Activated CD8-positive, alpha-beta memory T cell treated with anti-CD3 and anti-CD28 coated beads, Interleukin-2, amount 10 ng/mL, durations not matched to agents 7 days and 5 days (primary cell): ENCODE data around the gene SCYL3. TPM values are rescaled to one million over a fixed set of nuclear protein-coding genes. Genes with fewer than 3 reads are reported as not detected.
"Not testable (repeated sequence)": the region's sequence is repeated elsewhere in the genome, so short reads cannot be mapped to it uniquely, and the experiment has no call there.

Source experiments
- ATAC-seq: fragments of 150-1000 bp; cut with Tn5 transposase; one replicate; pipeline ENCODE4 v1.10.0; 2021; ENCODE audit warnings: moderate library complexity
- CTCF ChIA-PET: fragments of 350-600 bp; sonication (Branson Sonifier 250); formaldehyde crosslinking; loops from one replicate; lab custom pipeline; 2021; ENCODE audit warnings: antibody characterized with exemption; lab: Charles Lee
- DNase-seq: peaks from one replicate; pipeline ENCODE4 v3.0.0-alpha.2; 2020
- H3K27ac Mint-ChIP-seq: one replicate; pipeline ENCODE4 v1.8.0; 2021; ENCODE audit warnings: mild to moderate bottlenecking, mixed read lengths
- H3K27me3 Mint-ChIP-seq: one replicate; pipeline ENCODE4 v1.8.0; 2021; ENCODE audit warnings: mixed read lengths
- H3K36me3 Mint-ChIP-seq: one replicate; pipeline ENCODE4 v1.8.0; 2021; ENCODE audit warnings: mild to moderate bottlenecking, mixed read lengths
- H3K4me1 Mint-ChIP-seq: one replicate; pipeline ENCODE4 v1.8.0; 2021; ENCODE audit warnings: mixed read lengths
- H3K4me3 Mint-ChIP-seq: one replicate; pipeline ENCODE4 v1.8.0; 2021; ENCODE audit warnings: mild to moderate bottlenecking, moderate library complexity, mixed read lengths
- H3K9me3 Mint-ChIP-seq: one replicate; pipeline ENCODE4 v1.8.0; 2022; ENCODE audit warnings: low read depth, mixed read lengths
- total RNA-seq, 2 experiments: library from RNA; stranded (reverse); gene quantifications; one replicate each; pipeline ENCODE4 v1.2.3, GENCODE V29; 2021

SCYL3 gene
- total RNA-seq, 2 experiments from 2014 or later: 13.6 to 14.9 TPM

GRCh38 chr1:169877800-169878491 is 15.8 kb downstream of the SCYL3 start:
- H3K4me3 Mint-ChIP-seq: no peak overlapping the region
- CTCF ChIA-PET: no interaction called here
- DNase-seq (no peak), ATAC-seq (no peak)
- no peak overlapping the region for H3K27ac Mint-ChIP-seq
- H3K27me3 Mint-ChIP-seq: no peaks in the 10 kb centered on the region
- H3K36me3 Mint-ChIP-seq: peaks cover 53% of the 10 kb centered on the region
- H3K4me1 Mint-ChIP-seq: peaks cover 4% of the 10 kb centered on the region
- no peaks in the 10 kb centered on the region for H3K9me3 Mint-ChIP-seq

- no peak for ATAC-seq
Observed at GRCh38 chr1:169874229-169874628, 19.5 kb downstream of the SCYL3 start.

GRCh38 chr1:169873582-169874199 is 20.0 kb downstream of the SCYL3 start:
- Mint-ChIP-seq H3K36me3 (peaks cover 75% of the 10 kb centered on the region), H3K4me3 (no peak overlapping the region), H3K27ac (no peak overlapping the region), H3K9me3 (no peaks in the 10 kb centered on the region), H3K4me1 (peaks cover 4% of the 10 kb centered on the region), H3K27me3 (no peaks in the 10 kb centered on the region)
- no peak for ATAC-seq
- no peak for DNase-seq
- CTCF ChIA-PET: no interaction called here

More at GRCh38 chr1:169874229-169874628, 19.5 kb downstream of the SCYL3 start:
- Mint-ChIP-seq H3K27ac (no peak overlapping the region), H3K4me1 (peaks cover 4% of the 10 kb centered on the region), H3K4me3 (no peak overlapping the region), H3K36me3 (peaks cover 71% of the 10 kb centered on the region), H3K27me3 (no peaks in the 10 kb centered on the region), H3K9me3 (no peaks in the 10 kb centered on the region)
- CTCF ChIA-PET: no interaction called here
- no peak for DNase-seq

DNA sequence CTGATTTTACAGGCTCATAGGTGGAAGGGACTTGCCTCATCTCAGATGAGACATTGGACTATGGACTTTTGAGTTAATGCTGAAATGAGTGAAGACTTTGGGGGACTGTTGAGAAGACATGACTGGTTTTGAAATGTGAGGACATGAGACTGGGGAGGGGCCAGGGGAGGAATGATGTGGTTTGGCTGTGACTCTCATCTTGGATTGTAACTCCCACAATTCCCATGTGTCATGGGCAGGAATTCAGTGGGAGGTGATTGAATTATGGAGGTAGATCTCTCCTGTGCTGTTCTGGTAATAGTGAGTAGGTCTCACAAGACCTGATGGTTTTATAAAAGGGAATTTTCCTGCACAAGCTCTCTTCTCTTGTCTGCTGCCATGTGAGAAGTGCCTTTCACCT is 20.8 kb downstream of the SCYL3 start:
- CTCF ChIA-PET: no interaction called here
- Mint-ChIP-seq H3K27me3 (no peaks in the 10 kb centered on the region), H3K4me1 (peaks cover 4% of the 10 kb centered on the region), H3K27ac (no peak overlapping the region), H3K9me3 (no peaks in the 10 kb centered on the region), H3K36me3 (peaks cover 75% of the 10 kb centered on the region), H3K4me3 (no peak overlapping the region)
- ATAC-seq: no peak
- no peak for DNase-seq

GRCh38 chr1:169871988-169872387 is 21.7 kb downstream of the SCYL3 start:
- H3K4me3 Mint-ChIP-seq, CTCF ChIA-PET, DNase-seq, H3K4me1 Mint-ChIP-seq, H3K27ac Mint-ChIP-seq, H3K9me3 Mint-ChIP-seq, H3K27me3 Mint-ChIP-seq, ATAC-seq: not testable (repeated sequence)
- H3K36me3 Mint-ChIP-seq: peaks cover 71% of the 10 kb centered on the region

GRCh38 chr1:169869426-169869825 is 24.3 kb downstream of the SCYL3 start:
- no peaks in the 10 kb centered on the region for H3K27me3 Mint-ChIP-seq
- H3K27ac Mint-ChIP-seq: no peak overlapping the region
- H3K9me3 Mint-ChIP-seq: no peaks in the 10 kb centered on the region
- CTCF ChIA-PET: interaction anchor here (1.2 kb wide), 1 partner anchor 16 kb away, joined by 4 read pairs; no protein-coding TSS in a partner anchor
- H3K36me3 Mint-ChIP-seq: peaks cover 72% of the 10 kb centered on the region
- no peak overlapping the region for H3K4me3 Mint-ChIP-seq
- ATAC-seq (no peak), DNase-seq (no peak)
- peaks cover 3% of the 10 kb centered on the region for H3K4me1 Mint-ChIP-seq

DNA sequence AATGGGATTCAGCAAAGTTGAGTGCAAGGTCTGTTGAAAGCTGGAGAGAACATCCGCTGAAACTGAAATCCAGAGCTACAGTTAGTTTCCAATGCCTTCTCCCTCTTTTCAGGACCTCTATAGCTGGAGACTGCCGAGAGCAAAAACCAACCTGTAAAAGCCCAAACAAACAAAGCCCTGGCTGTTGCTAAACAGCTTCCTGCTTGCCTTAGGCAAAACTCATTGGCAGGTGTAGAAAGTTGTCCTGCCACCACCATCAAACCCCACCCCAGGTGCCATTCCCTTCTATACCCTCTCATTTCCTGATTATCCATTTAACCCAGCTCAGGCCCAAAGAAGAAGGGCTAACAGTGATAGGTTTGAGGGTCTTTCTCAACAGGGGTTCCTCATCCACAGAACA is 24.7 kb downstream of the SCYL3 start:
- H3K9me3 Mint-ChIP-seq: no peaks in the 10 kb centered on the region
- H3K4me3 Mint-ChIP-seq: no peak overlapping the region
- H3K27me3 Mint-ChIP-seq: no peaks in the 10 kb centered on the region
- CTCF ChIA-PET: interaction anchor here (1.2 kb wide), 1 partner anchor 15 kb away, joined by 4 read pairs; no protein-coding TSS in a partner anchor
- ATAC-seq (no peak), DNase-seq (no peak)
- peaks cover 71% of the 10 kb centered on the region for H3K36me3 Mint-ChIP-seq
- no peak overlapping the region for H3K27ac Mint-ChIP-seq
- peaks cover 2% of the 10 kb centered on the region for H3K4me1 Mint-ChIP-seq

DNA sequence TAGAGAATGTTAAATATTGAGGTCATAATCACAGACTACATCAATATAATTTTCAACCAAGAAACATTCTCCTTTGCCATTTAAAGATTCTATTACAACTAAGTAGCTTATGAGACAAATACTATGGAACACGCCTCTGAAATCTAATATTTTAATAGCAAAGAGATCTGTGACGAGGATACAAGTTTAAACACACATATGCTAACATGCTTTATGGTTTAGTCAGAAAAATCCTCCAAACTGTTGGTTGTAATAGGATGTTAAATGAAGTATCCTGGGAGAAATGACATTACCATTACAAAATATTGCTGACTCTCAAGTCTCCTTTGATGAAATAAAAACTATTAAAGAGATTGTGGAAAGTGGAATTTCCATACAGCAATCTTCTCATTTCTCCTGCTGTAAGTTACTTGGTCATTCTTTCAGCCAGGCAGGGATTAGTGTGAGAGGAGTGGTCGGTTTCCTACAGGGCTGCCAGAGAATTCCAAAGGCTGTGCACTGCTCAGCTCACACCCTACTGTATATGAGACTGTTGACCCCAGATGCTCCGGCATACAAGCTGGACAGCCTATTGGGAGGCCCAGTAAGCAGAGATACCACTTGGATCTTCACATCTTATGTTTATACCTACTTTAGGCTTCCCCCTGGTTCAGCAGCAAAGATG is 26.6 kb downstream of the SCYL3 start:
- CTCF ChIA-PET: no interaction called here
- DNase-seq (no peak), ATAC-seq (no peak)
- no peaks in the 10 kb centered on the region for H3K4me1 Mint-ChIP-seq
- H3K36me3 Mint-ChIP-seq: peaks cover 63% of the 10 kb centered on the region
- no peak overlapping the region for H3K27ac Mint-ChIP-seq
- no peak overlapping the region for H3K4me3 Mint-ChIP-seq
- no peaks in the 10 kb centered on the region for H3K27me3 Mint-ChIP-seq
- no peaks in the 10 kb centered on the region for H3K9me3 Mint-ChIP-seq

- CTCF ChIA-PET: no interaction called here
- no peak overlapping the region for H3K4me3 Mint-ChIP-seq
Observed at GRCh38 chr1:169866577-169866976, 27.1 kb downstream of the SCYL3 start.

DNA sequence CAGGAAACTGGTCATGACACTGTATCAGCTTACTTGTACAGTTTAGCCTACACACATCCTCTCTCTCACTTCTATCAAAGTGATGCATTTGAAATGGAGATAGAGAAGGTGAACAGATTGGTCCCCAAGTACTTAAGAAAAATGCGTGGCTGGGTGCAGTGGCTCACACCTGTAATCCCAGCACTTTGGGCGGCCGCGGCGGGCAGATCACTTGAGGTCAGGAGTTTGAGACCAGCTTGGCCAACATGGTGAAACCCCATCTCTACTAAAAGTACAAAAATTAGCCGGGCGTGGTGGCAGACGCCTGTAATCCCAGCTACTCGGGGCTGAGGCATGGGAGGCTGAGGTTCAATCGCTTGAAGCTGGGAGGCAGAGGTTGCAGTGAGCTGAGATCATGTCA is 29.2 kb downstream of the SCYL3 start:
- H3K9me3 Mint-ChIP-seq, H3K4me1 Mint-ChIP-seq, H3K27me3 Mint-ChIP-seq, H3K27ac Mint-ChIP-seq, ATAC-seq, CTCF ChIA-PET, DNase-seq, H3K4me3 Mint-ChIP-seq: not testable (repeated sequence)
- peaks cover 53% of the 10 kb centered on the region for H3K36me3 Mint-ChIP-seq

More at GRCh38 chr1:169866577-169866976, 27.1 kb downstream of the SCYL3 start:
- peaks cover 60% of the 10 kb centered on the region for H3K36me3 Mint-ChIP-seq
- H3K9me3 Mint-ChIP-seq: no peaks in the 10 kb centered on the region
- no peaks in the 10 kb centered on the region for H3K27me3 Mint-ChIP-seq
- H3K4me1 Mint-ChIP-seq: no peaks in the 10 kb centered on the region
- DNase-seq: no peak
- no peak for ATAC-seq
- H3K27ac Mint-ChIP-seq: no peak overlapping the region

DNA sequence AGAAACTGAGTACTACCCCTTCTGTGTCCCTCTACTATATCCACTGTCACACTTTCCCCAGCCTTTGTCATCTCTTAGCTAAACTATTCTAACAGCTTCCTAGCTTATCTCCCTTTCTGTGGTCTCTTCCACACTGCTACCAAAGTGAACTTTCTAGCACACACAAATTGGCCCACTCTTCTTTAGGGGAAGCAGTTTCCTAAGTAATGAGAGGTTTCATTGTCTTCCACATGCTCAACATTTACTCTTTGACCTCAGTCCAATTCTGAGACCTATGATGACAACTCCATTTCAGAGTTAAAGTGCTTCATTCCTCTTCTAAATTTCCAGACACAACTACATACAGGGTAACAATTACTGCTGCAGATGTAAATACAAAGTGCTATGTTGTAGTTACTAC is 32.9 kb downstream of the SCYL3 start:
- Mint-ChIP-seq H3K27me3 (no peaks in the 10 kb centered on the region), H3K4me1 (no peaks in the 10 kb centered on the region), H3K4me3 (no peak overlapping the region), H3K9me3 (no peaks in the 10 kb centered on the region), H3K36me3 (peaks cover 46% of the 10 kb centered on the region), H3K27ac (no peak overlapping the region)
- no peak for DNase-seq
- ATAC-seq: no peak
- CTCF ChIA-PET: interaction anchor here (1.1 kb wide), 1 partner anchor 274 kb away, joined by 3 read pairs; no protein-coding TSS in a partner anchor

DNA sequence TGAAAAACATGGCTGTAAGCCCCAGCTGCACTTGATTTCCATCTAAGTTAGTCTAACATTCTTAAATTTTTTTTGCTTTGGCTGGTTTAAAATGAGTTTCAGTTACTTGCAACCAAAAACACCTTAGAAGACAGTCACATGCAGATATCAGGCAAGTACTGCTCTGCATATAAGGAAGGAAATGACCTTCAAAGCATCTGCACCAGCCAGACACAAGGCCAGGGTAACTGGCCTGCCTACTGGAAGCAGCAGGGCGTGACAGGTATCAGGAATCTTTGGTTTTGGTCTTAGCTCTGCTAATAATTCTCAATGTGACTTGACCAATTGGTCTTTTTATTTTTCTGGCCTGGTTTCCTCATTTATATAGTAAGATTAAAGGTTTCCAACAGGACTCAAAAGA is 33.5 kb downstream of the SCYL3 start:
- H3K27me3 Mint-ChIP-seq: no peaks in the 10 kb centered on the region
- ATAC-seq: no peak
- no peaks in the 10 kb centered on the region for H3K9me3 Mint-ChIP-seq
- H3K4me3 Mint-ChIP-seq: no peak overlapping the region
- CTCF ChIA-PET: no interaction called here
- H3K4me1 Mint-ChIP-seq: no peaks in the 10 kb centered on the region
- peaks cover 45% of the 10 kb centered on the region for H3K36me3 Mint-ChIP-seq
- no peak for DNase-seq
- no peak overlapping the region for H3K27ac Mint-ChIP-seq

DNA sequence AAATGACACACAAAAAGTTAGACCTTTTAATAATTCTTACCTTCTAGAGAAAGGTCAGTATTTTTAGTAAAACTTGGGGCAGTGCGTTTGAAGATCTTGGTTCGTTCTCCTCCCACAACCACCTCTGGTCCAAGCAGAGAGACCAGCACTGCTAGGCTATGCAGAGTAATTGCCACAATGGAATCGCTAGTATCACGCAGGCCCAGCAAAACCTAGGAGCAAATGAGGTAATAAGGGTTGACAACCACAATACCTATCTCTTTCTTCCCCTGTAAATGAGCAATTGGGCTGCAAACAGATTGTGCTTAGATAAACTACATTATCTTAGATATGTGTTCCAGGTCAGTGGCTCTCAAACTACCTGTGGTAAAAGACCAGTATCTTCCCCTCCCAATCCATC is 34.7 kb downstream of the SCYL3 start:
- no peak overlapping the region for H3K27ac Mint-ChIP-seq
- ATAC-seq: no peak
- no peaks in the 10 kb centered on the region for H3K27me3 Mint-ChIP-seq
- peaks cover 49% of the 10 kb centered on the region for H3K36me3 Mint-ChIP-seq
- no peaks in the 10 kb centered on the region for H3K4me1 Mint-ChIP-seq
- no peak overlapping the region for H3K4me3 Mint-ChIP-seq
- CTCF ChIA-PET: no interaction called here
- H3K9me3 Mint-ChIP-seq: no peaks in the 10 kb centered on the region
- DNase-seq: no peak
